ENCODE data around the gene SERPINF2.

The SERPINF2 gene

GRCh38 chr17:1716912-1717695 is 25.6 kb upstream of the SERPINF2 start (continued):
- no peak for TF ChIP-seq ZNF623 (tag by site-specific recombination; IDR thresholded peaks at IDR 0.05)
- TF ChIP-seq, protein P1, sequence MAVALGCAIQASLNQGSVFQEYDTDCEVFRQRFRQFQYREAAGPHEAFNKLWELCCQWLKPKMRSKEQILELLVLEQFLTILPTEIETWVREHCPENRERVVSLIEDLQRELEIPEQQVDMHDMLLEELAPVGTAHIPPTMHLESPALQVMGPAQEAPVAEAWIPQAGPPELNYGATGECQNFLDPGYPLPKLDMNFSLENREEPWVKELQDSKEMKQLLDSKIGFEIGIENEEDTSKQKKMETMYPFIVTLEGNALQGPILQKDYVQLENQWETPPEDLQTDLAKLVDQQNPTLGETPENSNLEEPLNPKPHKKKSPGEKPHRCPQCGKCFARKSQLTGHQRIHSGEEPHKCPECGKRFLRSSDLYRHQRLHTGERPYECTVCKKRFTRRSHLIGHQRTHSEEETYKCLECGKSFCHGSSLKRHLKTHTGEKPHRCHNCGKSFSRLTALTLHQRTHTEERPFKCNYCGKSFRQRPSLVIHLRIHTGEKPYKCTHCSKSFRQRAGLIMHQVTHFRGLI (tag by site-specific recombination; IDR thresholded peaks at IDR 0.05): no peak; the same call in 1 of the 2 replicates
- TF ChIP-seq ZNF146 (tag by site-specific recombination; IDR thresholded peaks at IDR 0.05): no peak
- TF ChIP-seq ZSCAN23 (tag by site-specific recombination; IDR thresholded peaks at IDR 0.05): no peak
- TF ChIP-seq ZNF560 (tag by site-specific recombination; IDR thresholded peaks at IDR 0.05; ENCODE audit: borderline replicate concordance): no peak
- TF ChIP-seq, protein P2, sequence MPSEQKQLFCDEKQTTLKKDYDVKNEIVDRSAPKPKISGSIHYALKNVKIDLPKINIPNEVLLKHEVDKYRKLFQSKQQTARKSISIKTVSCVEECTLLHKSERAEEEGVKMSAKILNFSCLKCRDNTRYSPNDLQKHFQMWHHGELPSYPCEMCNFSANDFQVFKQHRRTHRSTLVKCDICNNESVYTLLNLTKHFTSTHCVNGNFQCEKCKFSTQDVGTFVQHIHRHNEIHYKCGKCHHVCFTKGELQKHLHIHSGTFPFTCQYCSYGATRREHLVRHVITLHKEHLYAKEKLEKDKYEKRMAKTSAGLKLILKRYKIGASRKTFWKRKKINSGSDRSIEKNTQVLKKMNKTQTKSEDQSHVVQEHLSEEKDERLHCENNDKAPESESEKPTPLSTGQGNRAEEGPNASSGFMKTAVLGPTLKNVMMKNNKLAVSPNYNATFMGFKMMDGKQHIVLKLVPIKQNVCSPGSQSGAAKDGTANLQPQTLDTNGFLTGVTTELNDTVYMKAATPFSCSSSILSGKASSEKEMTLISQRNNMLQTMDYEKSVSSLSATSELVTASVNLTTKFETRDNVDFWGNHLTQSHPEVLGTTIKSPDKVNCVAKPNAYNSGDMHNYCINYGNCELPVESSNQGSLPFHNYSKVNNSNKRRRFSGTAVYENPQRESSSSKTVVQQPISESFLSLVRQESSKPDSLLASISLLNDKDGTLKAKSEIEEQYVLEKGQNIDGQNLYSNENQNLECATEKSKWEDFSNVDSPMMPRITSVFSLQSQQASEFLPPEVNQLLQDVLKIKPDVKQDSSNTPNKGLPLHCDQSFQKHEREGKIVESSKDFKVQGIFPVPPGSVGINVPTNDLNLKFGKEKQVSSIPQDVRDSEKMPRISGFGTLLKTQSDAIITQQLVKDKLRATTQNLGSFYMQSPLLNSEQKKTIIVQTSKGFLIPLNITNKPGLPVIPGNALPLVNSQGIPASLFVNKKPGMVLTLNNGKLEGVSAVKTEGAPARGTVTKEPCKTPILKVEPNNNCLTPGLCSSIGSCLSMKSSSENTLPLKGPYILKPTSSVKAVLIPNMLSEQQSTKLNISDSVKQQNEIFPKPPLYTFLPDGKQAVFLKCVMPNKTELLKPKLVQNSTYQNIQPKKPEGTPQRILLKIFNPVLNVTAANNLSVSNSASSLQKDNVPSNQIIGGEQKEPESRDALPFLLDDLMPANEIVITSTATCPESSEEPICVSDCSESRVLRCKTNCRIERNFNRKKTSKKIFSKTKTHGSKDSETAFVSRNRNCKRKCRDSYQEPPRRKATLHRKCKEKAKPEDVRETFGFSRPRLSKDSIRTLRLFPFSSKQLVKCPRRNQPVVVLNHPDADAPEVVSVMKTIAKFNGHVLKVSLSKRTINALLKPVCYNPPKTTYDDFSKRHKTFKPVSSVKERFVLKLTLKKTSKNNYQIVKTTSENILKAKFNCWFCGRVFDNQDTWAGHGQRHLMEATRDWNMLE (tag by site-specific recombination; conservative IDR thresholded peaks at IDR 0.05; ENCODE audit: low read depth): no peak
- TF ChIP-seq HOXA7 (CRISPR knock-in tag; IDR thresholded peaks at IDR 0.05; ENCODE audit: borderline replicate concordance): no peak
- no peak for TF ChIP-seq TRIM28 (IDR thresholded peaks at IDR 0.05; ENCODE audit: borderline replicate concordance, low read length)
- TF ChIP-seq ZBTB7A (tag by site-specific recombination; IDR thresholded peaks at IDR 0.05; ENCODE audit: low read depth): no peak
- TF ChIP-seq, protein P3, sequence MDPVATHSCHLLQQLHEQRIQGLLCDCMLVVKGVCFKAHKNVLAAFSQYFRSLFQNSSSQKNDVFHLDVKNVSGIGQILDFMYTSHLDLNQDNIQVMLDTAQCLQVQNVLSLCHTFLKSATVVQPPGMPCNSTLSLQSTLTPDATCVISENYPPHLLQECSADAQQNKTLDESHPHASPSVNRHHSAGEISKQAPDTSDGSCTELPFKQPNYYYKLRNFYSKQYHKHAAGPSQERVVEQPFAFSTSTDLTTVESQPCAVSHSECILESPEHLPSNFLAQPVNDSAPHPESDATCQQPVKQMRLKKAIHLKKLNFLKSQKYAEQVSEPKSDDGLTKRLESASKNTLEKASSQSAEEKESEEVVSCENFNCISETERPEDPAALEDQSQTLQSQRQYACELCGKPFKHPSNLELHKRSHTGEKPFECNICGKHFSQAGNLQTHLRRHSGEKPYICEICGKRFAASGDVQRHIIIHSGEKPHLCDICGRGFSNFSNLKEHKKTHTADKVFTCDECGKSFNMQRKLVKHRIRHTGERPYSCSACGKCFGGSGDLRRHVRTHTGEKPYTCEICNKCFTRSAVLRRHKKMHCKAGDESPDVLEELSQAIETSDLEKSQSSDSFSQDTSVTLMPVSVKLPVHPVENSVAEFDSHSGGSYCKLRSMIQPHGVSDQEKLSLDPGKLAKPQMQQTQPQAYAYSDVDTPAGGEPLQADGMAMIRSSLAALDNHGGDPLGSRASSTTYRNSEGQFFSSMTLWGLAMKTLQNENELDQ (tag by site-specific recombination; IDR thresholded peaks at IDR 0.05; ENCODE audit: low read depth): no peak
- TF ChIP-seq ZNF600 (tag by site-specific recombination; IDR thresholded peaks at IDR 0.05): no peak
- no peak for TF ChIP-seq ZNF311 (tag by site-specific recombination; IDR thresholded peaks at IDR 0.05; ENCODE audit: borderline replicate concordance)
- no peak for TF ChIP-seq ZNF2 (tag by site-specific recombination; IDR thresholded peaks at IDR 0.05)
- TF ChIP-seq ZNF585B (tag by site-specific recombination; IDR thresholded peaks at IDR 0.05): no peak
- no peak for TF ChIP-seq HOXD13 (CRISPR knock-in tag; IDR thresholded peaks at IDR 0.05; ENCODE audit: borderline replicate concordance)
- TF ChIP-seq ZBTB26 (tag by site-specific recombination; optimal IDR thresholded peaks at IDR 0.05): no peak
- TF ChIP-seq ZNF843 (tag by site-specific recombination; IDR thresholded peaks at IDR 0.05): no peak
- no peak for TF ChIP-seq ZNF664 (tag by site-specific recombination; IDR thresholded peaks at IDR 0.05)
- TF ChIP-seq RBAK (tag by site-specific recombination; IDR thresholded peaks at IDR 0.05): no peak
- no peak for TF ChIP-seq ZNF138 (tag by site-specific recombination; IDR thresholded peaks at IDR 0.05; ENCODE audit: borderline replicate concordance)
- peak; percentile 24; the same call in 1 of the 2 replicates for TF ChIP-seq BCL11A (tag by site-specific recombination; IDR thresholded peaks at IDR 0.05; ENCODE audit: low read depth)
- TF ChIP-seq GLI2 (tag by site-specific recombination; IDR thresholded peaks at IDR 0.05; ENCODE audit: borderline replicate concordance, low read depth): no peak
- no peak for TF ChIP-seq ZNF404 (tag by site-specific recombination; IDR thresholded peaks at IDR 0.05)
- no peak for TF ChIP-seq ZNF19 (tag by site-specific recombination; IDR thresholded peaks at IDR 0.05; ENCODE audit: low read depth)
- peak; percentile 98 for TF ChIP-seq ZNF341 (tag by site-specific recombination; IDR thresholded peaks at IDR 0.05; ENCODE audit: low read depth)
- TF ChIP-seq ZNF580 (tag by site-specific recombination; IDR thresholded peaks at IDR 0.05): no peak
- no peak for TF ChIP-seq ZNF704 (tag by site-specific recombination; IDR thresholded peaks at IDR 0.05)
- TF ChIP-seq ZNF521 (tag by site-specific recombination; IDR thresholded peaks at IDR 0.05): no peak
